Measurements from ENCODE around the gene EPHA4.

Gene EPHA4

GRCh38 chr2:221478485-221478863 is 93.6 kb downstream of the EPHA4 start:
- no peak overlapping the region for H3K27ac ChIP-seq
- no peaks in the 10 kb centered on the region for H3K36me3 ChIP-seq (ENCODE audit: insufficient read depth)
- H4K20me1 ChIP-seq (ENCODE audit: insufficient read depth) = no peaks in the 10 kb centered on the region
- no peak for TF ChIP-seq CTCF (conservative IDR thresholded peaks at IDR 0.05; ENCODE audit: low read depth, low read length)
- no peak overlapping the region for H2AFZ ChIP-seq (ENCODE audit: low read depth)
- H3K4me2 ChIP-seq = no peak overlapping the region
- no peaks in the 10 kb centered on the region for H3K27me3 ChIP-seq (ENCODE audit: insufficient read depth, low read depth)
- no peak overlapping the region for H3K9ac ChIP-seq
- H3K79me2 ChIP-seq (ENCODE audit: insufficient read depth, low read depth) = no peaks in the 10 kb centered on the region
- H3K4me1 ChIP-seq (ENCODE audit: low read depth, poor library complexity, severe bottlenecking) = no peaks in the 10 kb centered on the region
- no peak overlapping the region for H3K4me3 ChIP-seq (IDR thresholded peaks at IDR 0.05; ENCODE audit: insufficient read depth, low read depth, low read length)

GRCh38 chr2:221477714-221478484 is 94.2 kb downstream of the EPHA4 start:
- no peak overlapping the region for H2AFZ ChIP-seq (ENCODE audit: low read depth)
- H3K79me2 ChIP-seq (ENCODE audit: insufficient read depth, low read depth) = no peaks in the 10 kb centered on the region
- no peak for TF ChIP-seq CTCF (conservative IDR thresholded peaks at IDR 0.05; ENCODE audit: low read depth, low read length)
- no peak overlapping the region for H3K9ac ChIP-seq
- no peaks in the 10 kb centered on the region for H3K36me3 ChIP-seq (ENCODE audit: insufficient read depth)
- no peaks in the 10 kb centered on the region for H4K20me1 ChIP-seq (ENCODE audit: insufficient read depth)
- no peak overlapping the region for H3K4me3 ChIP-seq (IDR thresholded peaks at IDR 0.05; ENCODE audit: insufficient read depth, low read depth, low read length)
- H3K27ac ChIP-seq = no peak overlapping the region
- H3K27me3 ChIP-seq (ENCODE audit: insufficient read depth, low read depth) = no peaks in the 10 kb centered on the region
- no peak overlapping the region for H3K4me2 ChIP-seq
- H3K4me1 ChIP-seq (ENCODE audit: low read depth, poor library complexity, severe bottlenecking) = no peaks in the 10 kb centered on the region

- H3K27me3 ChIP-seq (ENCODE audit: insufficient read depth, low read depth) = no peaks in the 10 kb centered on the region
- no peaks in the 10 kb centered on the region for H3K4me1 ChIP-seq (ENCODE audit: low read depth, poor library complexity, severe bottlenecking)
- no peaks in the 10 kb centered on the region for H3K79me2 ChIP-seq (ENCODE audit: insufficient read depth, low read depth)
- no peak overlapping the region for H3K9ac ChIP-seq
- no peak for TF ChIP-seq CTCF (conservative IDR thresholded peaks at IDR 0.05; ENCODE audit: low read depth, low read length)
- no peak overlapping the region for H2AFZ ChIP-seq (ENCODE audit: low read depth)
- H3K27ac ChIP-seq = no peak overlapping the region
- no peak overlapping the region for H3K4me2 ChIP-seq
- H3K36me3 ChIP-seq (ENCODE audit: insufficient read depth) = no peaks in the 10 kb centered on the region
- H3K4me3 ChIP-seq (IDR thresholded peaks at IDR 0.05; ENCODE audit: insufficient read depth, low read depth, low read length) = no peak overlapping the region
- H4K20me1 ChIP-seq (ENCODE audit: insufficient read depth) = no peaks in the 10 kb centered on the region
Measured at GRCh38 chr2:221476195-221476594, 95.9 kb downstream of the EPHA4 start.

- no peaks in the 10 kb centered on the region for H3K79me2 ChIP-seq (ENCODE audit: insufficient read depth, low read depth)
- no peak overlapping the region for H3K27ac ChIP-seq
- H2AFZ ChIP-seq (ENCODE audit: low read depth) = no peak overlapping the region
- H3K4me1 ChIP-seq (ENCODE audit: low read depth, poor library complexity, severe bottlenecking) = no peaks in the 10 kb centered on the region
- no peak for TF ChIP-seq CTCF (conservative IDR thresholded peaks at IDR 0.05; ENCODE audit: low read depth, low read length)
- no peaks in the 10 kb centered on the region for H3K27me3 ChIP-seq (ENCODE audit: insufficient read depth, low read depth)
- H3K36me3 ChIP-seq (ENCODE audit: insufficient read depth) = no peaks in the 10 kb centered on the region
- no peak overlapping the region for H3K9ac ChIP-seq
- H3K4me2 ChIP-seq = no peak overlapping the region
- H4K20me1 ChIP-seq (ENCODE audit: insufficient read depth) = no peaks in the 10 kb centered on the region
- no peak overlapping the region for H3K4me3 ChIP-seq (IDR thresholded peaks at IDR 0.05; ENCODE audit: insufficient read depth, low read depth, low read length)
Measured at GRCh38 chr2:221473451-221473850, 98.7 kb downstream of the EPHA4 start.

Data from KMS-11 (cell line).